ENCODE data around the gene MTREX. TPM values are rescaled to one million over a fixed set of nuclear protein-coding genes. Genes with fewer than 3 reads are reported as not detected.
A peak's percentile ranks its signal among the peaks of the same experiment; 100 is the strongest.

The MTREX gene
- total and polyA plus RNA-seq, 7 experiments from 2014 or later = 29.6 to 83.7 (median 64.1) TPM

DNA sequence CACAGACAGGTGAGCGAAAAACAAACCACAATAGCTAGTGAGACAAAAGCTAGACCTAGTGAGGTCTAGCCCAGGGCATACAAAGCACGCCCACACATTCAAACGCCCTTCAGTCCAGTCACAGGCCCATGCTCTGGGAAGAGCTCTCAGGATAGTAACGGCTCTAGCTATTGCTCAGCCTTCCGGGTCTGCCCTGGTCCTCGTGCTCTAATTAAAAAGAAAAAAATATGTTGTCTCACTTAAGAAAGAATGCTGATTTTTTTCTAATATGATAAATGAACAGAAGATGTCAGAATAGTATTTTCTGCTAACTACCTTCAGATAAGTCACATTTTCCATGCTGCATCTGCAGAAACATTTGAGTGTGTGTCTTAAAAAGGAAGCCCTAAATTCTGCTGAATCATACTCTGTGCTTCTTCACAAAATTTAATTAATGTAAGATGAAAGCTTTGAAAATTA lies 132.4 kb downstream of the MTREX start:
- no peaks in the 10 kb centered on the region for H3K9me3 ChIP-seq (ENCODE audit: control insufficient read depth in 2 of 3, low read length in 3 of 3)
- no peaks in the 10 kb centered on the region for H3K27me3 ChIP-seq (ENCODE audit: control insufficient read depth in 2 of 2, insufficient read depth in 2 of 2, low read length in 2 of 2)
- DNase-seq (no peak), ATAC-seq (no peak)
- peak overlapping the region; percentile 15 for H3K27ac ChIP-seq (ENCODE audit: low read depth, low read length)
- Mint-ChIP-seq H3K9me3 (peaks cover 2 to 13% (median 7%) of the 10 kb centered on the region in 11 donors), H3K27me3 (no peaks in the 10 kb centered on the region), H3K27ac (peak overlapping the region in 7 of 9 donors; percentile 24 to 82 (median 72)), H3K36me3 (peaks cover 22 to 39% (median 34%) of the 10 kb centered on the region in 5 donors), H3K4me3 (no peak overlapping the region), H3K4me1 (peaks cover 12 to 39% (median 30%) of the 10 kb centered on the region in 7 donors)
- ChIA-PET POLR2A (interaction anchor here (0.6 to 1.2 kb wide), 2 partner anchors 11 to 101 kb away, joined by 3 to 4 read pairs; no protein-coding TSS in a partner anchor), CTCF (no interaction called here)
- intact Hi-C loops (cut with micrococcal nuclease) = no loop called here
- no peak overlapping the region for H3K4me3 ChIP-seq (ENCODE audit: low read length)
- H3K36me3 ChIP-seq (ENCODE audit: control insufficient read depth in 2 of 3, insufficient read depth in 3 of 3, low read length in 3 of 3) = no peaks in the 10 kb centered on the region
- H3K4me1 ChIP-seq (ENCODE audit: control insufficient read depth in 2 of 2, insufficient read depth in 2 of 2, low read length in 2 of 2) = peaks cover 0 to 2% of the 10 kb centered on the region in 2 donors

DNA sequence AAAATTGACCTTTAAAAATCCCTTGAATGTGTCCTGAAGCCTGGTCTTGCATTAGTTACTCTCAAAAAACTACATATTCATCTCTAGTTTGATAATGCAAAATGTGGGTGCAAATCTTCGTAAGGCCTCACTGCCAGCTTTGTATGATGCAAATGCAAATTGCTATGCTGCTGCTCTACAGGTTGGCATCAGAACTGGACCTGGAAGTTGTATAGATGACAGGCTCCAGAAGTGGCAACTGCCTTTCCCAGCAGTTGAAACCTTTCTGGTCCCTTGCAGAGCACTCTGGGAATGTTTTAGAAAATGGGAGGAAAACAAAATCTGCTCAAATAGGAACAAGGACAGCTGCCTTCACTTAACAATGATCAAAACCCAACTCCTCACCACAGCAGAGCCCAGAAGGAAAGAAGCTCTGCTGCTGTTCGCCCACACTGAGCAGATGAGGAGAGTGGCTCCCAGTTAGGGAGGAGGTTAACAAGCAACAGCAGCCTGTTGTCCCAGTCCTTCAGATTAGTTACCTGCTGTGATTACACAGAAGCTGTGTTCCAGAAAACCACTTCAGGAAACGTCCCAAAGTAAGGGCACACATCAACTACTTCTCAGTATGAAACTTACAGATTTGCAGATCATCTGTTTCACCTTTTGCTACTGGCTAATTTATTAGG lies 133.4 kb downstream of the MTREX start:
- Mint-ChIP-seq H3K36me3 (peaks cover 12 to 35% (median 26%) of the 10 kb centered on the region in 5 donors), H3K27ac (peak overlapping the region in 8 of 9 donors; percentile 12 to 85 (median 66)), H3K4me3 (peak overlapping the region in 1 of 10 donors; percentile 5), H3K9me3 (peaks cover 0 to 5% (median 2%) of the 10 kb centered on the region in 11 donors), H3K27me3 (no peaks in the 10 kb centered on the region), H3K4me1 (peaks cover 12 to 41% (median 30%) of the 10 kb centered on the region in 7 donors)
- H3K36me3 ChIP-seq (ENCODE audit: control insufficient read depth in 2 of 3, insufficient read depth in 3 of 3, low read length in 3 of 3) = no peaks in the 10 kb centered on the region
- no peak overlapping the region for H3K4me3 ChIP-seq (ENCODE audit: low read length)
- CTCF ChIA-PET = interaction anchor here (1.0 kb wide), 1 partner anchor 21 kb away, joined by 3 read pairs; no protein-coding TSS in a partner anchor
- no peak for ATAC-seq
- peaks cover 0 to 2% of the 10 kb centered on the region in 2 donors for H3K4me1 ChIP-seq (ENCODE audit: control insufficient read depth in 2 of 2, insufficient read depth in 2 of 2, low read length in 2 of 2)
- H3K9me3 ChIP-seq (ENCODE audit: control insufficient read depth in 2 of 3, low read length in 3 of 3) = no peaks in the 10 kb centered on the region
- DNase-seq = no peak
- H3K27me3 ChIP-seq (ENCODE audit: control insufficient read depth in 2 of 2, insufficient read depth in 2 of 2, low read length in 2 of 2) = no peaks in the 10 kb centered on the region
- POLR2A ChIA-PET = interaction anchor here (1.2 kb wide), 1 partner anchor 10 kb away, joined by 4 read pairs; no protein-coding TSS in a partner anchor
- H3K27ac ChIP-seq (ENCODE audit: low read depth, low read length) = no peak overlapping the region
- intact Hi-C loops (cut with micrococcal nuclease) = no loop called here

GRCh38 chr5:55441954-55442353 lies 134.2 kb downstream of the MTREX start:
- CTCF ChIA-PET = interaction anchor here (1.0 kb wide), 1 partner anchor 21 kb away, joined by 3 read pairs; no protein-coding TSS in a partner anchor

GRCh38 chr5:55445791-55446190 lies 138.0 kb downstream of the MTREX start:
- no peaks in the 10 kb centered on the region for H3K27me3 Mint-ChIP-seq
- H3K36me3 Mint-ChIP-seq = peaks cover 0 to 30% (median 18%) of the 10 kb centered on the region in 5 donors
- Histone ChIP-seq H3K27me3 (ENCODE audit: control insufficient read depth in 2 of 2, insufficient read depth in 2 of 2, low read length in 2 of 2) (no peaks in the 10 kb centered on the region), H3K9me3 (ENCODE audit: control insufficient read depth in 2 of 3, low read length in 3 of 3) (no peaks in the 10 kb centered on the region), H3K4me3 (ENCODE audit: low read length) (no peak overlapping the region), H3K27ac (ENCODE audit: low read depth, low read length) (no peak overlapping the region), H3K4me1 (ENCODE audit: control insufficient read depth in 2 of 2, insufficient read depth in 2 of 2, low read length in 2 of 2) (no peaks in the 10 kb centered on the region), H3K36me3 (ENCODE audit: control insufficient read depth in 2 of 3, insufficient read depth in 3 of 3, low read length in 3 of 3) (no peaks in the 10 kb centered on the region)
- no peak overlapping the region for H3K4me3 Mint-ChIP-seq
- peaks cover 5 to 23% (median 15%) of the 10 kb centered on the region in 7 donors for H3K4me1 Mint-ChIP-seq
- POLR2A ChIA-PET = no interaction called here
- DNase-seq (no peak), ATAC-seq (no peak)
- H3K9me3 Mint-ChIP-seq = peaks cover 0 to 3% (median 0%) of the 10 kb centered on the region in 11 donors
- CTCF ChIA-PET = interaction anchor here (0.8 kb wide), 1 partner anchor 83 kb away, joined by 5 read pairs; no protein-coding TSS in a partner anchor
- H3K27ac Mint-ChIP-seq = peak overlapping the region in 2 of 9 donors; percentile 1 to 30
- intact Hi-C loops (cut with micrococcal nuclease) = no loop called here

More at GRCh38 chr5:55441954-55442353, 134.2 kb downstream of the MTREX start:
- POLR2A ChIA-PET = no interaction called here
- Mint-ChIP-seq H3K4me1 (peaks cover 12 to 42% (median 30%) of the 10 kb centered on the region in 7 donors), H3K36me3 (peaks cover 9 to 30% (median 22%) of the 10 kb centered on the region in 5 donors), H3K9me3 (peaks cover 0 to 8% (median 0%) of the 10 kb centered on the region in 11 donors), H3K27ac (peak overlapping the region in 5 of 9 donors; percentile 12 to 82 (median 69)), H3K27me3 (no peaks in the 10 kb centered on the region), H3K4me3 (no peak overlapping the region)
- no peak for ATAC-seq
- DNase-seq = no peak
- H3K27ac ChIP-seq (ENCODE audit: low read depth, low read length) = no peak overlapping the region
- H3K36me3 ChIP-seq (ENCODE audit: control insufficient read depth in 2 of 3, insufficient read depth in 3 of 3, low read length in 3 of 3) = no peaks in the 10 kb centered on the region
- H3K9me3 ChIP-seq (ENCODE audit: control insufficient read depth in 2 of 3, low read length in 3 of 3) = no peaks in the 10 kb centered on the region
- H3K27me3 ChIP-seq (ENCODE audit: control insufficient read depth in 2 of 2, insufficient read depth in 2 of 2, low read length in 2 of 2) = no peaks in the 10 kb centered on the region
- H3K4me1 ChIP-seq (ENCODE audit: control insufficient read depth in 2 of 2, insufficient read depth in 2 of 2, low read length in 2 of 2) = peaks cover 0 to 2% of the 10 kb centered on the region in 2 donors
- intact Hi-C loops (cut with micrococcal nuclease) = no loop called here
- H3K4me3 ChIP-seq (ENCODE audit: low read length) = no peak overlapping the region

GRCh38 chr5:55446640-55447351 lies 139.0 kb downstream of the MTREX start:
- H3K27me3 ChIP-seq (ENCODE audit: control insufficient read depth in 2 of 2, insufficient read depth in 2 of 2, low read length in 2 of 2) = no peaks in the 10 kb centered on the region
- intact Hi-C loops (cut with micrococcal nuclease) = no loop called here
- DNase-seq = no peak
- peak overlapping the region in 1 of 9 donors; percentile 1 for H3K27ac Mint-ChIP-seq
- ChIA-PET POLR2A (no interaction called here), CTCF (no interaction called here)
- H3K4me3 Mint-ChIP-seq = no peak overlapping the region
- no peaks in the 10 kb centered on the region for H3K4me1 ChIP-seq (ENCODE audit: control insufficient read depth in 2 of 2, insufficient read depth in 2 of 2, low read length in 2 of 2)
- peaks cover 0 to 14% (median 6%) of the 10 kb centered on the region in 7 donors for H3K4me1 Mint-ChIP-seq
- H3K4me3 ChIP-seq (ENCODE audit: low read length) = no peak overlapping the region
- H3K36me3 ChIP-seq (ENCODE audit: control insufficient read depth in 2 of 3, insufficient read depth in 3 of 3, low read length in 3 of 3) = no peaks in the 10 kb centered on the region
- peaks cover 0 to 36% (median 18%) of the 10 kb centered on the region in 5 donors for H3K36me3 Mint-ChIP-seq
- no peaks in the 10 kb centered on the region for H3K27me3 Mint-ChIP-seq
- no peak for ATAC-seq
- H3K27ac ChIP-seq (ENCODE audit: low read depth, low read length) = no peak overlapping the region
- H3K9me3 ChIP-seq (ENCODE audit: control insufficient read depth in 2 of 3, low read length in 3 of 3) = no peaks in the 10 kb centered on the region
- H3K9me3 Mint-ChIP-seq = peaks cover 0 to 3% (median 0%) of the 10 kb centered on the region in 11 donors

- ChIA-PET POLR2A (interaction anchor here (0.6 kb wide), 2 partner anchors 18 to 90 kb away, joined by 3 to 4 read pairs; no protein-coding TSS in a partner anchor), CTCF (no interaction called here)
- Histone ChIP-seq H3K9me3 (ENCODE audit: control insufficient read depth in 2 of 3, low read length in 3 of 3) (no peaks in the 10 kb centered on the region), H3K27ac (ENCODE audit: low read depth, low read length) (no peak overlapping the region), H3K4me3 (ENCODE audit: low read length) (no peak overlapping the region), H3K36me3 (ENCODE audit: control insufficient read depth in 2 of 3, insufficient read depth in 3 of 3, low read length in 3 of 3) (no peaks in the 10 kb centered on the region), H3K27me3 (ENCODE audit: control insufficient read depth in 2 of 2, insufficient read depth in 2 of 2, low read length in 2 of 2) (no peaks in the 10 kb centered on the region), H3K4me1 (ENCODE audit: control insufficient read depth in 2 of 2, insufficient read depth in 2 of 2, low read length in 2 of 2) (no peaks in the 10 kb centered on the region)
- Mint-ChIP-seq H3K36me3 (peaks cover 0 to 44% (median 31%) of the 10 kb centered on the region in 5 donors), H3K27ac (no peak overlapping the region), H3K4me3 (no peak overlapping the region), H3K4me1 (peaks cover 2 to 14% (median 7%) of the 10 kb centered on the region in 7 donors), H3K27me3 (no peaks in the 10 kb centered on the region), H3K9me3 (peaks cover 0 to 3% (median 0%) of the 10 kb centered on the region in 11 donors)
- ATAC-seq (no peak), DNase-seq (no peak)
- intact Hi-C loops (cut with micrococcal nuclease) = loop anchor here in 1 of 2 donors (10.0 kb wide), 1 partner anchor 75 kb away; no protein-coding TSS in a partner anchor
Measured at GRCh38 chr5:55450050-55450765, 142.4 kb downstream of the MTREX start.

All from naive thymus-derived CD4-positive, alpha-beta T cell (primary cell).